K562 treated with DMSO at 1 percent for 4 hours (cell line): ENCODE results near the gene IL25. TPM values are rescaled to one million over a fixed set of nuclear protein-coding genes. Genes with fewer than 3 reads are reported as not detected.

Source experiments
- total RNA-seq: library from RNA; unstranded; fragments of 300-600 nt; gene quantifications from 2 replicates; pipeline ENCODE4 v1.2.3, GENCODE V29; 2022; ENCODE audit not compliant: insufficient read depth

Gene IL25
- total RNA-seq, result not detected in 2 replicates

DNA sequence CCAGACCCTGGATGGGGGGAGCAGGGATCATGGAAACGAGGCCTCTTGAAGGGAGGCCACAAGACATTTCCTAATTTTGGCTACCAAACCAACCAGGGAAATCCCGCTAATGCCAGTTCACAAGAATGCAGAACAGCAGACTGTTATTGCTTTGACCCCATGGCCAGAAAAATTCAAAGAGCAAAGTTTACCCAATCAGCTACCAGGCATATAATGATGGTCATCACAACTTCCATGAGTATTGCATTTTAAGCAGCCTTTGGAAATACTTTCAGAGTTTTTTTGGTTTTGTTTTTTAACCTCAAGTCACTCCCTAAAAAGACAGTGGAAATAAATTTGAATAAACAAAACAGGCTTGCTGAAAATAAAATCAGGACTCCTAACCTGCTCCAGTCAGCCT, at the start of gene IL25:
Gene IL25 (plus strand): TSS at position 301 of the 400 bp plus-strand sequence.

GRCh38 chr14:23352506-23353432, 19.8 kb upstream of the IL25 start, which contains the start of gene SLC22A17:
Gene SLC22A17 (minus strand): TSS chr14:23352887.

DNA sequence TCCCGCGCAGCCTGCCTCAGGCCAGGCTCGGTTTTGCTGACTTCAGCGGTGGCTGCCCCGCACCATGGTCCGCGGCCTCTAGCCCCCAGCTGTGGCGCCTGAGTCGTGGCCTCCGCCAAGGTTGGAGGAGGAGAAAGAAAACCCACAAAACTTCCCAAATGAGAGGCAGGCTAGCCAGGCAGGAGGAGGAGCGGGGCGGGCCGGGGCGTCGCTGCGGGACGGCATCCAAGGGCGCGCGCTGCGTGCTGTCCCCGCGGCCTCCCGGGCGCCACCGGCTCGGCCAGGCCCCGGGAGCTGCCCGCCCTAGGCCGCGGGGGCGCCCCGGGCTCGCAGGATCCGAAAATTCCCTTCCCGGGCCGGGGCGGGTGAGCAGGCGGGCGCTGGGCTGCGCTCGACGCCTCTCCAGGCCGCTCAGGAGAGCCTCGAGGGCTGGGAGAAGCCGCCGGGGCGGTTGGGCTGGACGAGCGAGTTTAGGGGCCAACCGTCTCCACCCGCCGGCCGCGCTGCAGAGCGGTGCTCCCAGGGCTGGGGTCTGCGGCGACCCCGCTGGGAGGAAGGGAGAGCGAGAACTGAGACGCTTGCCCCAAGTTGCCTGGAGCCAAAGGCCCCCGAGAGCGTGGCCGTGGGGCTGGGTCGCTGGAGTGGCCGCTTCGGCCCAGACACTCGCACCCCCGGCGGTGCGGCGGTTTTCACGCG, 7.4 kb upstream of the IL25 start, which contains the start of gene EFS:
Gene EFS (minus strand): TSS at position 137 of the 696 bp plus-strand sequence. CDS start 147 bp downstream, outside the sequence.

DNA sequence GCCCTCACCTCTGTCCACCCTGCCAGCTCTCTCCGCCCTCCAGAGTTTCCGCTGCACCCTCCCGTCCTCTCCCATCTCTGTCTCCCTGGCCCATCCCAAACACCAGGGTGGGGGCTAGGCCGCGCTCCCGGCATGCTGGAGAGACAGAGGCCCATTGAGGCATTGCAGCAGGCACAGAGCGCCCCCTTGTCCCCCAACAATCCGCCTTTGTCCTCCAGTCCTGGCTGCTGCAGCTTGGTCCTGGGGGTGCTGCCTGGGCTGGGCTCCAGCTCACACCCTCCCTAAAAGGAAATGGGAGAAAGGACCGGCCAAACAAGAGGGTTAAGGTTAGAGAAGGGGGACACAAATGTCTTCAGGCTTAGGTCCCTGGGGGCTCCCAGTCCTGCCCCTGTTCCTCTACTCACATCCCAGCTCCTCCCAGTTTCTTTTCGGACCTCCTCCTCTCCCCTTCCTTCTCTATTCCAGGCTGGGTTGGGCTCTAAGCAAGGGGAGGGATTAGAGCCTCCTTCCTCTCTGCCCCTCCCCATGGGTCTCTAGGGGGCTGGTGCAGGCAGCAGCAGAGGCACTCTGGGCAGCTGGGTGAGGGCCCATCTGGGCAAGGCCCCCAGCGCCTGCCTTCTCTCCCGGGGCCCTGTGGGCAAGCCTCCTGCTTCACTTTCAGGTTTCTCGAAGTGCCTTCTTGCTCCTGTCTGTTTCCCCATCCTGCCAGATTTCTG, 4.0 kb downstream of the IL25 start, which contains the start of gene CMTM5:
Gene CMTM5 (plus strand): TSS at position 565 of the 716 bp plus-strand sequence. CDS start 206 bp downstream, outside the sequence.

GRCh38 chr14:23407516-23408306, 35.1 kb downstream of the IL25 start, which contains the start of gene MYH6:
Gene MYH6 (minus strand): TSS chr14:23408273. CDS start chr14:23407223, 1,050 bp downstream.

Other genes starting within 250 kb of the IL25 start
- 3.0 and 7.0 TPM in 2 replicates for gene SLC7A8, start 189.1 kb upstream of the IL25 start, total RNA-seq
- not detected in 2 replicates for gene RNF212B, start 134.9 kb upstream of the IL25 start, total RNA-seq
- gene HOMEZ, start 86.7 kb upstream of the IL25 start, total RNA-seq, result 9.7 and 10.7 TPM in 2 replicates
- 7.0 and 7.3 TPM in 2 replicates for gene PPP1R3E, start 70.0 kb upstream of the IL25 start, total RNA-seq
- gene BCL2L2, start 66.0 kb upstream of the IL25 start, total RNA-seq, result 13.9 and 16.1 TPM in 2 replicates
- gene PABPN1, start 51.4 kb upstream of the IL25 start, total RNA-seq, result 110 and 120 TPM in 2 replicates
- not detected in 2 replicates for gene SLC22A17, start 19.9 kb upstream of the IL25 start, total RNA-seq
- gene EFS, start 7.6 kb upstream of the IL25 start, total RNA-seq, result not detected in 2 replicates
- not detected in 2 replicates for gene CMTM5, start 4.2 kb downstream of the IL25 start, total RNA-seq
- not detected in 2 replicates for gene MYH6, start 35.5 kb downstream of the IL25 start, total RNA-seq
- not detected in 2 replicates for gene MYH7, start 62.9 kb downstream of the IL25 start, total RNA-seq
- gene NGDN, start 96.9 kb downstream of the IL25 start, total RNA-seq, result 28.6 and 32.2 TPM in 2 replicates
- 0.06 TPM in 1 of 2 replicates, not detected in the other for gene ZFHX2, start 179.0 kb downstream of the IL25 start, total RNA-seq
- gene THTPA, start 183.5 kb downstream of the IL25 start, total RNA-seq, result 0.98 and 3.0 TPM in 2 replicates
- 27.4 and 32.2 TPM in 2 replicates for gene AP1G2, start 195.0 kb downstream of the IL25 start, total RNA-seq
- gene JPH4, start 206.0 kb downstream of the IL25 start, total RNA-seq, result not detected in 2 replicates